ENCODE results near the gene PMPCA.

Gene PMPCA

DNA sequence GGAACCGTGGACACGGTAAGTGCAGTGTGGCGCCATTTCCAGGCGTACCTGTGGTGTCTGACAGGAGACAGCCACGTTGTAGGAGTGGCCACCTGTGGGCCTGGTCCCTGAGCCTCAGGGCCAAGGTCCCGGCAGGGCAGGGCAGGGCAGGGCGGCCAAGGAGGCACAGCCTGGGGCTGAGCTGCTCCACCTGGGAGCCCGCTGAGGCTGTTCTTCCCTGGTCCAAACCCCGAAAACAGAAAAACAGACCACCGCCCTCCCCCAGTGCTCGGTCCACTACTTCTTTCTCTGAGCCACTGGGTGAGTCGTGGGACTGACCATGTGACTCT is 8.6 kb downstream of the PMPCA start:
- Histone ChIP-seq H3K4me1 (ENCODE audit: low read length) (no peaks in the 10 kb centered on the region), H3K9me3 (ENCODE audit: insufficient read depth, low read length) (no peaks in the 10 kb centered on the region), H4K20me1 (ENCODE audit: insufficient read depth, low read length) (no peaks in the 10 kb centered on the region), H3K36me3 (replicated peaks; ENCODE audit: low read depth, low read length) (peaks cover 44% of the 10 kb centered on the region), H3K27ac (ENCODE audit: low read length) (no peak overlapping the region), H3K4me3 (ENCODE audit: low read length) (no peak overlapping the region), H3K4me2 (ENCODE audit: low read length) (no peak overlapping the region), H3K27me3 (ENCODE audit: low read depth, low read length) (no peaks in the 10 kb centered on the region), H3K79me2 (ENCODE audit: low read length) (peaks cover 4% of the 10 kb centered on the region; the same call in 1 of the 2 replicates), H2AFZ (ENCODE audit: low read depth, low read length) (no peak overlapping the region), H3K9ac (ENCODE audit: low read length) (no peak overlapping the region)
- TF ChIP-seq CTCF (IDR thresholded peaks at IDR 0.05; ENCODE audit: low read depth, low read length), result no peak
- TF ChIP-seq EZH2phosphoT487 (IDR thresholded peaks at IDR 0.05; ENCODE audit: low read depth), result no peak

DNA sequence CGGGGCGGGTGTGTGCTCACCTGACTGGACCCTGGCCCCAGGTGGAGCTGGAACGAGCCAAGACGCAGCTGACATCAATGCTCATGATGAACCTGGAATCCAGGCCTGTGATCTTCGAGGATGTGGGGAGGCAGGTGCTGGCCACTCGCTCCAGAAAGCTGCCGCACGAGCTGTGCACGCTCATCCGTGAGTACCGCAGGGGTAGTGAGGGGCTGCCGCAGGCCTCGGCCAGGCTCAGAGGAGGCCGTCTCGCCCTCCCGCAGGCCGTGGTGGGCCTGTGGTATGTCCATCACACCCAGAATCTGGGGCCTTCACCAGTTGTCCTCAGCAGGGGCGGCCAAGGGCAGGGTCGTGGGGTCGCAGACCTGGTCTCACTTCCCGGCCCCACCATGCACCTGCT is 11.3 kb downstream of the PMPCA start:
- H3K36me3 ChIP-seq (replicated peaks; ENCODE audit: low read depth, low read length), result peaks cover 27% of the 10 kb centered on the region
- H3K27me3 ChIP-seq (ENCODE audit: low read depth, low read length), result no peaks in the 10 kb centered on the region
- no peak for TF ChIP-seq CTCF (IDR thresholded peaks at IDR 0.05; ENCODE audit: low read depth, low read length)
- no peak for TF ChIP-seq EZH2phosphoT487 (IDR thresholded peaks at IDR 0.05; ENCODE audit: low read depth)
- H3K79me2 ChIP-seq (ENCODE audit: low read length), result no peaks in the 10 kb centered on the region
- no peaks in the 10 kb centered on the region for H3K4me1 ChIP-seq (ENCODE audit: low read length)
- H3K4me3 ChIP-seq (ENCODE audit: low read length), result no peak overlapping the region
- no peak overlapping the region for H3K9ac ChIP-seq (ENCODE audit: low read length)
- H3K27ac ChIP-seq (ENCODE audit: low read length), result no peak overlapping the region
- H4K20me1 ChIP-seq (ENCODE audit: insufficient read depth, low read length), result no peaks in the 10 kb centered on the region
- no peak overlapping the region for H3K4me2 ChIP-seq (ENCODE audit: low read length)
- H2AFZ ChIP-seq (ENCODE audit: low read depth, low read length), result no peak overlapping the region
- H3K9me3 ChIP-seq (ENCODE audit: insufficient read depth, low read length), result no peaks in the 10 kb centered on the region

- Histone ChIP-seq H3K79me2 (ENCODE audit: low read length) (no peaks in the 10 kb centered on the region), H3K27me3 (ENCODE audit: low read depth, low read length) (no peaks in the 10 kb centered on the region), H4K20me1 (ENCODE audit: insufficient read depth, low read length) (no peaks in the 10 kb centered on the region), H2AFZ (ENCODE audit: low read depth, low read length) (no peak overlapping the region), H3K4me1 (ENCODE audit: low read length) (no peaks in the 10 kb centered on the region), H3K27ac (ENCODE audit: low read length) (no peak overlapping the region), H3K9me3 (ENCODE audit: insufficient read depth, low read length) (no peaks in the 10 kb centered on the region), H3K9ac (ENCODE audit: low read length) (no peak overlapping the region), H3K4me3 (ENCODE audit: low read length) (no peak overlapping the region), H3K4me2 (ENCODE audit: low read length) (no peak overlapping the region), H3K36me3 (replicated peaks; ENCODE audit: low read depth, low read length) (peaks cover 22% of the 10 kb centered on the region)
- TF ChIP-seq EZH2phosphoT487 (IDR thresholded peaks at IDR 0.05; ENCODE audit: low read depth) (no peak), CTCF (IDR thresholded peaks at IDR 0.05; ENCODE audit: low read depth, low read length) (no peak)
Observed at GRCh38 chr9:136422876-136423275, 12.4 kb downstream of the PMPCA start.

DNA sequence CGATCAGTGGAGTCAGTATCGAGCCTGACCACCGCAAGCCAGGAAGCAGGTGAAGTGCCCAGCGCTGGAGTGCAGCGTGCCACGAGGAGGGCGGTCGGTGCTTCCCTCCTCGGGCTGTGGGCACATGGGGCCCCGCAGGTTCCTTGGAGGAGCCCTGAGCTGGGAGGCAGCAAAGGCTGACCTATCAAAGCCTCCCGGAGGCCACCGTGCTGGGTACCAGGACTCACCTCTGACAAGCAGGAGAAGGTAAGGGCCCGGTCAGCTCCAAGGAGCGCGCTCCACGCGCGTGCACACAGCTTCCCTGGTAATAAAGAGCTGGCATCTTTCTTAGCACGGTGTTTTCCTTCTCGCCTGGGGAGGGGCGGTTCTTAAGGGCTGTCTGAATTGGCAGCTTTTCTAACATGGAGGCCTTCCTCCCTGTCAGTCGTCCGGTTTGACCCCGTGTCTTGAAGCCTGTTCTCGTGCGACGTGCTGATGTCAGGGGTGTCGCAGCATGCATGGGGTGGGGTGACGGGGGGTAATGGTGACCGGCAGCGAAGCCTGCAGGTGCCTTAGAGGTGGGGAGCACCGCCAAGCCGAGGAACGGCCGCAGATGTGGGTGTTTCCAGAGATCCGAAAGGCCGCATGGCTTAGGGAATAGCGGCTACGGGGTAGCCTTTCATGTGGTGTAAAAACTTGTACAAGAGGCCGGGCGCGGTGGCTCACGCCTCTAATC is 13.1 kb downstream of the PMPCA start:
- H3K27ac ChIP-seq (ENCODE audit: low read length), result no peak overlapping the region
- no peaks in the 10 kb centered on the region for H3K79me2 ChIP-seq (ENCODE audit: low read length)
- no peaks in the 10 kb centered on the region for H3K9me3 ChIP-seq (ENCODE audit: insufficient read depth, low read length)
- no peak overlapping the region for H3K9ac ChIP-seq (ENCODE audit: low read length)
- no peak overlapping the region for H3K4me3 ChIP-seq (ENCODE audit: low read length)
- no peaks in the 10 kb centered on the region for H3K27me3 ChIP-seq (ENCODE audit: low read depth, low read length)
- no peak overlapping the region for H3K4me2 ChIP-seq (ENCODE audit: low read length)
- TF ChIP-seq CTCF (IDR thresholded peaks at IDR 0.05; ENCODE audit: low read depth, low read length) (no peak), EZH2phosphoT487 (IDR thresholded peaks at IDR 0.05; ENCODE audit: low read depth) (no peak)
- H4K20me1 ChIP-seq (ENCODE audit: insufficient read depth, low read length), result no peaks in the 10 kb centered on the region
- peaks cover 18% of the 10 kb centered on the region for H3K36me3 ChIP-seq (replicated peaks; ENCODE audit: low read depth, low read length)
- no peaks in the 10 kb centered on the region for H3K4me1 ChIP-seq (ENCODE audit: low read length)
- no peak overlapping the region for H2AFZ ChIP-seq (ENCODE audit: low read depth, low read length)

Data from OCI-LY3 (cell line).